BJ (cell line): ENCODE data around the gene MYLK. TPM values are rescaled to one million over a fixed set of nuclear protein-coding genes. Genes with fewer than 3 reads are reported as not detected.

Experiments
- CTCF ChIA-PET: fragments of 350-600 bp; formaldehyde crosslinking; extraction: SDS; loops from one replicate; lab custom pipeline; 2021; ENCODE audit warnings: antibody characterized with exemption, inconsistent platforms; lab: Yijun Ruan, JAX
- POLR2A ChIA-PET: fragments of 300-600 bp; sonication (Branson Sonifier 250); formaldehyde crosslinking; extraction: SDS; loops from one replicate; lab custom pipeline; 2021; ENCODE audit warnings: antibody characterized with exemption; lab: Charles Lee
- DNase-seq: peaks from one replicate; pipeline ENCODE4 v3.0.0-alpha.2; 2011; ENCODE audit warnings: low read depth
- H3K27me3 ChIP-seq: 2 replicates; pipeline ENCODE4 v1.6.0; 2011; ENCODE audit warnings: low read length; ENCODE audit not compliant: control insufficient read depth, insufficient read depth
- H3K36me3 ChIP-seq: 2 replicates; pipeline ENCODE4 v1.5.1; 2011; ENCODE audit warnings: low read length; ENCODE audit not compliant: control insufficient read depth, insufficient read depth
- H3K4me3 ChIP-seq: 2 replicates; pipeline ENCODE4 v1.5.1; 2011; ENCODE audit warnings: low read depth, mild to moderate bottlenecking, control low read depth, low read length
- polyA plus RNA-seq: library from polyadenylated mRNA; depleted of rRNA; stranded (reverse); fragments of >200 nt; gene quantifications from 2 replicates; pipeline ENCODE4 v1.2.3, GENCODE V29; 2011
- TF ChIP-seq, protein P1 (sequence below): IDR thresholded peaks from 2 replicates; pipeline ENCODE4 v1.5.1; 2011; ENCODE audit warnings: low read depth, mild to moderate bottlenecking, control low read depth, inconsistent platforms, low read length, moderate library complexity; ENCODE audit not compliant: insufficient read depth

MYLK gene
- polyA plus RNA-seq, 1 experiment: 734 TPM

DNA sequence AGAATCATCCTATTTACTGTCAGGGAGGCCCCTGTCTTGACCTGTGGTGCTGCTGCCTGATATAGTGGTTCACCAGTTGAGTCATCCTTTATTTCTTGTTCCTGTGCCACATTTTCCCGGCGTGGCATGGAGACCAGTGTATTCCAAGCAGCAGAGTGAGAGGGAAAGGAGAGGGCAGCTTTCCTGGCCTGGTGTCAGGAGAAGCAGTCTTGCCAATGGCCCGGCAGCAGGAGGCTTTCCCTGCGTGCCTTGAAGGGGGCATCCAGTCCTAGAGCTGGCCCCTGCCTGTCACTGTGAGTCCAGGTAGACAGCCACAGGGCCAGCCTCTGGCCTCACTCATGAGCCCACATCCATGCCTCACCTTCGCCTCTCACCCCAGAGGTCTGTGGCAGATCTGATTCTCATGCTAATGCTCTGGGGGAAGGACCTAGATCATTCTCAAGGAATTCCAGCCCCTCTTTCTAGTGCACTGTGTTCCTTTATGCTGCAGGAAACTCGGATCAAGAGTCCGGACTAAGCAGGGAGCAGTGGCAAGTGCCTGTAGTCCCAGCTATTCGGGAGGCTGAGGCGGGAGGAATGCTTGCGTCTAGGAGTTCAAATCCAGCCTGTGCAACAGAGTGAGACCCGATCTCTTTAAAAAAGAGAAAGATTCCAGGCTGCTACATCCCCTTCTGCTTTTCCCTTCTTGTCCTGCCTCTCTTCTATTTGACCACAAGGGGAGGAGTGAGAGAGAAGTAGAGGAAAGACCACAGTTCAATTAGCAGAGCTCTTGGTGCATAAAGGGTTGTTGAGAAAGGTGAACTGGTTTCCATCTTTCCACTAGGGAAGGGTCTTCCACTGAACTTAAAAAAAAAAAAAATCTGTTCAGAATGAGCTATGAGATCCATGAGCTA, 232.4 kb downstream of the MYLK start:
- POLR2A ChIA-PET: interaction anchor here (0.6 kb wide), 1 partner anchor 67 kb away, joined by 3 read pairs; no protein-coding TSS in a partner anchor

DNA sequence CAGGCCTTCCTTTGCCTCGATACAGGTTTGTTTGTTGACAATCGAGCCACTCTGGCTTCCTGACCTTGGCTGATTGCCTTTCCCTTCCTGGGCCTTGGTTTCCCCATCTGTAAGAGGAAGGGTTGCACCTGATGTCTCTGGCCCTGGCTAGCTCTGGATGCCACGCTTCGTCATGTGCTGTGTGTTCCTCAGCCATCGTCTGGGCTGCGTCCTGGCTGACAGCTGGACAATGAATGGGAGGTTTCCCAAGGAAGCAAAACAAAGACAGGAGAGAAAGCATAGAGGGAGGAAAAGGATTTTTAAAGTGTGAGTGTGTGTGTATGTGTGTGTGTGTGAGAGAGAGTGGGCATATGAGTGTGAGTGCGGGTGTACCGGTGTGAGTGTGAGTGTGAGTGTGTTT, 234.0 kb downstream of the MYLK start:
- POLR2A ChIA-PET: no interaction called here
- DNase-seq: no peak
- CTCF ChIA-PET: interaction anchor here (0.7 to 9.4 kb wide), 4 partner anchors 9 to 83 kb away, joined by 3 to 104 read pairs (median 4); no protein-coding TSS in a partner anchor
- TF ChIP-seq, protein P1, sequence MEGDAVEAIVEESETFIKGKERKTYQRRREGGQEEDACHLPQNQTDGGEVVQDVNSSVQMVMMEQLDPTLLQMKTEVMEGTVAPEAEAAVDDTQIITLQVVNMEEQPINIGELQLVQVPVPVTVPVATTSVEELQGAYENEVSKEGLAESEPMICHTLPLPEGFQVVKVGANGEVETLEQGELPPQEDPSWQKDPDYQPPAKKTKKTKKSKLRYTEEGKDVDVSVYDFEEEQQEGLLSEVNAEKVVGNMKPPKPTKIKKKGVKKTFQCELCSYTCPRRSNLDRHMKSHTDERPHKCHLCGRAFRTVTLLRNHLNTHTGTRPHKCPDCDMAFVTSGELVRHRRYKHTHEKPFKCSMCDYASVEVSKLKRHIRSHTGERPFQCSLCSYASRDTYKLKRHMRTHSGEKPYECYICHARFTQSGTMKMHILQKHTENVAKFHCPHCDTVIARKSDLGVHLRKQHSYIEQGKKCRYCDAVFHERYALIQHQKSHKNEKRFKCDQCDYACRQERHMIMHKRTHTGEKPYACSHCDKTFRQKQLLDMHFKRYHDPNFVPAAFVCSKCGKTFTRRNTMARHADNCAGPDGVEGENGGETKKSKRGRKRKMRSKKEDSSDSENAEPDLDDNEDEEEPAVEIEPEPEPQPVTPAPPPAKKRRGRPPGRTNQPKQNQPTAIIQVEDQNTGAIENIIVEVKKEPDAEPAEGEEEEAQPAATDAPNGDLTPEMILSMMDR: no peak
- H3K27me3 ChIP-seq: no peaks in the 10 kb centered on the region
- peaks cover 66% of the 10 kb centered on the region for H3K36me3 ChIP-seq
- no peak overlapping the region for H3K4me3 ChIP-seq

More for the DNA sequence above, 232.4 kb downstream of the MYLK start:
- TF ChIP-seq, protein P1: no peak
- H3K27me3 ChIP-seq: no peaks in the 10 kb centered on the region
- CTCF ChIA-PET: interaction anchor here (0.6 to 9.4 kb wide), 34 partner anchors 11 to 1274 kb away, joined by 3 to 104 read pairs (median 5); no protein-coding TSS in a partner anchor
- no peak for DNase-seq
- no peak overlapping the region for H3K4me3 ChIP-seq
- H3K36me3 ChIP-seq: peaks cover 62% of the 10 kb centered on the region

DNA sequence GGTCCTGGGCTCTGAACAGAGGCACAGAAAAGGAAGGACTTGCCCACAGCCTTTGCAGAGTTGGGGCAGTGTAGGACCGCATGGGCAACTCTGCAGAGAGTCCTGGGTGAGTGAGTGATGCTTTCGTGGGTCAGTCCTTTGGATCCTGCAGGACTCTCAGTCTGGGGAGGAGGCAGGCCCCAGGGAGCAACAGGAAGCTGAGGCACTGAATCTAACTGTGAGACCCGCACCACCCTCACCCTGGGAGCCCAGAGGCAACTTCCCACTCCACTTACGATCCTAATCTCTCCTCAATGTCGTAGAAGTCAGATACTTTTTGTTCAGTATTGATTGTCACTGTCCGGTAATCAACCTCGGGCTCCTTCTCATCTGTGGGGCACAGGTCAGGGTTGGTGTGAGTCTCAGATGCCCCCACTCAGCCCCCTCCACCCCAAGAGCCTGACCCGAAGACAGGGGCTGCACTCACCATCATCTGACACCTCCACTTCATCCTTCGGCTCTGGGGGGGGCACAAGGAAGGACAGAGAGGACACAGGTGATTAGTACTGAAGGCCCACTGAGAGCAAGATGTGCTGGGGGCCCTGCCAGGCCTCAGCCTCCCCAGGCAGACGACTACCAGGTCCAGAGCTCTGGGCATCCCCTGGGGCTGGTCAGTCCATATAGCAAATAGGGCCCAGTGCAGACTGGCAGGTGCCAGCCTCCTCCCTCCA, 235.3 kb downstream of the MYLK start:
- POLR2A ChIA-PET: no interaction called here
- TF ChIP-seq, protein P1: no peak
- Histone ChIP-seq H3K36me3 (peaks cover 71% of the 10 kb centered on the region), H3K4me3 (no peak overlapping the region), H3K27me3 (no peaks in the 10 kb centered on the region)
- CTCF ChIA-PET: interaction anchor here (1.1 to 9.4 kb wide), 2 partner anchors 8 to 53 kb away, joined by 4 to 104 read pairs; no protein-coding TSS in a partner anchor
- DNase-seq: no peak

DNA sequence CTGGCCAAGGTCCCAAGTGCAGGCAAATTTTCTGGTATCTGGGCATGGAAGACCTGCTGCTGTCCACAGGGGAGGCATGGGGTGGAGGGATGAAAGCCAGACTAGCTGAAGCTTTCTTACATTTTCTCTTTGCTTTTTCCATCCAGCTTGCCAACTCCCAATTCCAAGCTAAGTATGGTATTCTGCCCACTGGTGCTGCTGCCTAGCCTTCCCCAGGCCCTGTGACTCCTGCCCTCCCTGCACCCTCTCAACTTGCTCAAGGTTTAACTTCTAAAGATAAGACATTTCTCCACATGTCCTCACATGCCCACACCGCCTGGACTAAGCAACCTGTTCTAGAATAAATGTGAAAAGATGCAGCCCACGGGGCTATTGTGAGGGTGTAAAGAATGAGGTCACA, 239.8 kb downstream of the MYLK start:
- Histone ChIP-seq H3K27me3 (no peaks in the 10 kb centered on the region), H3K4me3 (no peak overlapping the region), H3K36me3 (peaks cover 66% of the 10 kb centered on the region)
- POLR2A ChIA-PET: no interaction called here
- CTCF ChIA-PET: interaction anchor here (7.6 kb wide), 1 partner anchor 9 kb away, joined by 104 read pairs; no protein-coding TSS in a partner anchor
- TF ChIP-seq, protein P1: no peak
- no peak for DNase-seq

- ChIA-PET POLR2A (no interaction called here), CTCF (interaction anchor here (0.7 to 7.6 kb wide), 14 partner anchors 10 to 98 kb away, joined by 3 to 104 read pairs (median 4); no protein-coding TSS in a partner anchor)
- no peak for DNase-seq
- TF ChIP-seq, protein P1: no peak
- peaks cover 65% of the 10 kb centered on the region for H3K36me3 ChIP-seq
- no peaks in the 10 kb centered on the region for H3K27me3 ChIP-seq
- no peak overlapping the region for H3K4me3 ChIP-seq
These were observed 241.2 kb downstream of the MYLK start for GRCh38 chr3:123642957-123643330.
